Measurements from ENCODE around the gene TNFAIP8L3.

TNFAIP8L3 gene

GRCh38 chr15:51100785-51101489 is 6.2 kb upstream of the TNFAIP8L3 start:
- TF ChIP-seq, protein P1, sequence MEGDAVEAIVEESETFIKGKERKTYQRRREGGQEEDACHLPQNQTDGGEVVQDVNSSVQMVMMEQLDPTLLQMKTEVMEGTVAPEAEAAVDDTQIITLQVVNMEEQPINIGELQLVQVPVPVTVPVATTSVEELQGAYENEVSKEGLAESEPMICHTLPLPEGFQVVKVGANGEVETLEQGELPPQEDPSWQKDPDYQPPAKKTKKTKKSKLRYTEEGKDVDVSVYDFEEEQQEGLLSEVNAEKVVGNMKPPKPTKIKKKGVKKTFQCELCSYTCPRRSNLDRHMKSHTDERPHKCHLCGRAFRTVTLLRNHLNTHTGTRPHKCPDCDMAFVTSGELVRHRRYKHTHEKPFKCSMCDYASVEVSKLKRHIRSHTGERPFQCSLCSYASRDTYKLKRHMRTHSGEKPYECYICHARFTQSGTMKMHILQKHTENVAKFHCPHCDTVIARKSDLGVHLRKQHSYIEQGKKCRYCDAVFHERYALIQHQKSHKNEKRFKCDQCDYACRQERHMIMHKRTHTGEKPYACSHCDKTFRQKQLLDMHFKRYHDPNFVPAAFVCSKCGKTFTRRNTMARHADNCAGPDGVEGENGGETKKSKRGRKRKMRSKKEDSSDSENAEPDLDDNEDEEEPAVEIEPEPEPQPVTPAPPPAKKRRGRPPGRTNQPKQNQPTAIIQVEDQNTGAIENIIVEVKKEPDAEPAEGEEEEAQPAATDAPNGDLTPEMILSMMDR (IDR thresholded peaks at IDR 0.05) = no peak

GRCh38 chr15:51099185-51099584 is 4.5 kb upstream of the TNFAIP8L3 start:
- TF ChIP-seq, protein P1 (IDR thresholded peaks at IDR 0.05) = no peak

GRCh38 chr15:51098331-51098619 is 3.6 kb upstream of the TNFAIP8L3 start:
- TF ChIP-seq, protein P1 (IDR thresholded peaks at IDR 0.05) = no peak

- TF ChIP-seq, protein P1 (IDR thresholded peaks at IDR 0.05) = no peak
Measured at GRCh38 chr15:51097553-51098330, 3.0 kb upstream of the TNFAIP8L3 start.

- TF ChIP-seq, protein P1 (IDR thresholded peaks at IDR 0.05) = no peak
Measured at GRCh38 chr15:51096976-51097375, 2.3 kb upstream of the TNFAIP8L3 start.

- TF ChIP-seq, protein P1 (IDR thresholded peaks at IDR 0.05) = no peak
Measured at GRCh38 chr15:51095681-51096331, 1.1 kb upstream of the TNFAIP8L3 start.

DNA sequence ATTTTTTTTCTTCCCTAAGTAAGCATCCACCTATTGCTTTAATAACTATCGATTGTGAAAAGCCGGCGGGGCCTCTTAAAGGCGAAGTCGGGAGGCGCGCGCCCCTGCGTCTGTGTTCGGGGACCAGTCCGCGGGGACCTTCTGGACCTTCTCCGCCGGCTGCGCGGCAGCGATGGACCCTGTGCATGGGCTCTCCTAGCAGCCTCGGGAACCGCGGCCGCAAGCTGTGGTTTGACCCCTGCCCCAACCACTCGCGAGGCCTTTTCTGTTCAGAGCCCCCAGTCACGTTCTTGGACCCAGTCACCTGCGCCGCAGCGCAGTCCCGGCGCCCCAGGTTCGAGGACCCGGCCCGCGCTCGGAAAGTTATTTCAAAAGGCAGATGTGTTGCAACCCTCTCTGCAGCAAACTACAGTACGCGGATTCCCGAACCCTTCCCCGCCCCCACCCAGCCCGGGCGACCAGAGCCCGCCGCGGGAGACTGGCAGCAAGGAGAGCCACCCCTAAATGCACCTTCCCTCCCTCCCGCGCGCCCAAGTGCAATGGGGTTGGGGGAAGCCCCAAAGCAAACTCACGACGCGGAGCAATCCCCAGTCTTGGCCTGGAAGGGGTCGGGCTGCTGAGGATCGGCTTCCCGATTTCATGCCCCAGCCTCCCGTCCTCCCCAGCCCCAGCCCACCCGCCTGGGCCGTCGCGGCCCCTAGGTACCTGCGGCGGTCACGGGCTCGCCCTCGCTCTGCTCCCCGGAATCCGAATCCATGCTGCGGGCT is 684 bp downstream of the TNFAIP8L3 start:
- TF ChIP-seq, protein P1 (IDR thresholded peaks at IDR 0.05) = no peak

Data from LNCAP (cell line).